GM19395 (cell line): Measurements from ENCODE around the gene HCN3.
"Not testable (repeated sequence)": the region's sequence is repeated elsewhere in the genome, so short reads cannot be mapped to it uniquely, and the experiment has no call there.

Source experiments
- ATAC-seq: cut with Tn5 transposase; IDR thresholded peaks from one replicate; pipeline ENCODE4 v1.9.1; 2021; ENCODE audit warnings: mild to moderate bottlenecking, moderate library complexity; ENCODE audit not compliant: unreplicated experiment

The HCN3 gene

GRCh38 chr1:155282488-155283091 lies 5.3 kb downstream of the HCN3 start:
- ATAC-seq: no peak

DNA sequence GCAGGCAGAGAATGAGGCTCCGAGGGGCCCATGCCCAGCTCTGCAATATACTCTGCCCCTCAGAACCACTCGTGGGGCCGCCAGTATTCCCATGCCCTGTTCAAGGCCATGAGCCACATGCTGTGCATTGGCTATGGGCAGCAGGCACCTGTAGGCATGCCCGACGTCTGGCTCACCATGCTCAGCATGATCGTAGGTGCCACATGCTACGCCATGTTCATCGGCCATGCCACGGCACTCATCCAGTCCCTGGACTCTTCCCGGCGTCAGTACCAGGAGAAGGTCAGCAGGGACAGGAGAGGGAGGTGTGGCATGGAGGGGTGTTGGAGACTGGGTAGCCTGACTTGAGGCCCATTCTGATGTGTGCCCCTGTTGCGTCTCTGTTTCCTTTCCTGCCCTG lies 7.2 kb downstream of the HCN3 start:
- no peak for ATAC-seq

- no peak for ATAC-seq
Measured at GRCh38 chr1:155285063-155285462, 7.8 kb downstream of the HCN3 start.

DNA sequence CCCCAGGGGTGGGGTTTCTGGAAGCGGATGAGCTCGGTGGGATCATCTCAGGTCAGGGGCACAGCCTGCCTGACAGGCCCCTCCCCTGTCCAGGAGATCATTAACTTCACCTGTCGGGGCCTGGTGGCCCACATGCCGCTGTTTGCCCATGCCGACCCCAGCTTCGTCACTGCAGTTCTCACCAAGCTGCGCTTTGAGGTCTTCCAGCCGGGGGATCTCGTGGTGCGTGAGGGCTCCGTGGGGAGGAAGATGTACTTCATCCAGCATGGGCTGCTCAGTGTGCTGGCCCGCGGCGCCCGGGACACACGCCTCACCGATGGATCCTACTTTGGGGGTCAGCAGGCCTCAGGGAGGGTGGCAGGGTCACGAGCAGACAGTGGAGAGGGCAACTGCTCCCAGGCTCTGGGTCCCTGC lies 8.4 kb downstream of the HCN3 start:
- ATAC-seq: no peak

- ATAC-seq: no peak
Measured at GRCh38 chr1:155286544-155286943, 9.3 kb downstream of the HCN3 start.

- no peak for ATAC-seq
Measured at GRCh38 chr1:155287987-155288543, 10.8 kb downstream of the HCN3 start.

- not testable (repeated sequence) for ATAC-seq
Measured at GRCh38 chr1:155291006-155291405, 13.7 kb downstream of the HCN3 start.

GRCh38 chr1:155293086-155293749 lies 16.0 kb downstream of the HCN3 start:
- no peak for ATAC-seq

DNA sequence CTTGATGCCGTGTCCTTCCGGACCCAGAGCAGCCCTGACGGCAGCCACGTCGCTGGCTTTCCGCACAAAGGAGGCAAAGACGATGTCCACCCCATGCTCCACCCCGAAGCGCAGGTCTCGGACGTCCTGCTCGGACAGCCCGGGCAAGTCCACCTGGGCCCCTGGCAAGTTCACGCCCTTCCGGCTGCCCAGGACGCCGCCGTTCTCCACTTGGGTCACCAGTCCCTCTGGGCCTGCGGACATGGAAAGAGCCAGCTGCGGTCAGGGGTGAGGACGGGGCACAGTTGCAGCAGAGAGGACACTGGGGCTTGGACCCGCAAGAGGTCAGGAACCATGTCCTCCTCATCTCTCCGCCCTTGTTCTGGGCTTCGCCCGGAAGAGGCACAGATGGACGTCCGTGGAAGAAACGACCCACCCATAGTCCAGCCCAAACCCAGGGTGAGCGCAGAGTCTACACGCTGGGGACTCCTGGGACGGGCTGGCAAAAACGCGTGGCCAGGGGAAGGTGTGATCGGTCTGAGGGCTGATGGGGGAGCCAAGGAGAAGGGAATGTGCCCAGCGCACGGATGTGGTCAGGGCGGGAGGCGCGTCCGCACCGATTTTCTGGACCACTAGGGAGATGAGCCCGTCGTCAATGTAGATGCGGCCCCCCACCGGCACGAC lies 17.4 kb downstream of the HCN3 start:
- no peak for ATAC-seq

GRCh38 chr1:155295183-155295941 lies 18.1 kb downstream of the HCN3 start:
- no peak for ATAC-seq

DNA sequence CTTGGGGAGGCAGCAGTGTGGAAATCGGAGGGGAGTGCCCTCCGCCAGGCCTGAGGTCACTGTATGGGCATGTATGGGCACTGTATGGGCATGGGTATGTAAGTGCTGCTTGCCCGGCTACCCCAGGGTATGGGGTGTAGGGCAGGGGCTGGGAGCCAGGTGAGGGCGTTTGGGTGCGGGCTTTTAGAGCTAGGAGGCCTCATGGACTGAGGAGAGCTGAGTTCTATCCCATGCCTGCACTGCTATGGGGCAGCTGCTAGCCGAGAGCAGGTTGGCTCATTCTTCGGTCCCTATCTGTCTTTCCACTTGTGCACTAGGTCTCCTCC lies 18.6 kb downstream of the HCN3 start:
- ATAC-seq: no peak

GRCh38 chr1:155296661-155297060 lies 19.4 kb downstream of the HCN3 start:
- ATAC-seq: no peak

GRCh38 chr1:155297384-155297783 lies 20.1 kb downstream of the HCN3 start:
- ATAC-seq: no peak

GRCh38 chr1:155300024-155300423 lies 22.8 kb downstream of the HCN3 start:
- ATAC-seq: no peak

- no peak for ATAC-seq
Measured at GRCh38 chr1:155300553-155301329, 23.5 kb downstream of the HCN3 start.

DNA sequence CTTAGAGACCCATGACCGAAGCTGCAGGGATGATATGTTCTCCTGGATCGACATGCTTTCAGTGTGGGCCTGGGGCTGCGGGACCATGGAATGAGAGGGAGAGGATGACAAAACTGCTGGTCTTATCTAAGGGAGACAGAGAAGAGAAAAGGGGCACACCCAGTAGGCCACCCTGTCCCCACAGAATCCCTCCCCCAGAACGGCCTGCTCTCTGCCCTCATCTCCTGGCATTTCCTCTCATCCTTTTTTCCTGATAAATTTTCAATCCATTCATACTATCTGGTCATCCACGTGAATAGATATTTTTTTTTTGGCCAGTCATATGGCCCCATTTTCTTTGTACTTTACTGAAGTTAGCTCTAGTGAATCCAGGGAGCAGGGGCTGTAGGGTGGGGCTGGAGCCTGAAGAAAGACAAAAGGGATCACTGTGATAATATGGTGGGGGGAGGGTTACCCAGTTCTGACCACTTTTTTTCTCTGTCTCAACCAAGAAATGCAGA lies 24.1 kb downstream of the HCN3 start, which contains the start of gene PKLR:
TSS of gene PKLR (minus strand) at position 97 of the 500 bp plus-strand sequence. CDS start at position 54, 43 bp downstream.
- no peak for ATAC-seq

DNA sequence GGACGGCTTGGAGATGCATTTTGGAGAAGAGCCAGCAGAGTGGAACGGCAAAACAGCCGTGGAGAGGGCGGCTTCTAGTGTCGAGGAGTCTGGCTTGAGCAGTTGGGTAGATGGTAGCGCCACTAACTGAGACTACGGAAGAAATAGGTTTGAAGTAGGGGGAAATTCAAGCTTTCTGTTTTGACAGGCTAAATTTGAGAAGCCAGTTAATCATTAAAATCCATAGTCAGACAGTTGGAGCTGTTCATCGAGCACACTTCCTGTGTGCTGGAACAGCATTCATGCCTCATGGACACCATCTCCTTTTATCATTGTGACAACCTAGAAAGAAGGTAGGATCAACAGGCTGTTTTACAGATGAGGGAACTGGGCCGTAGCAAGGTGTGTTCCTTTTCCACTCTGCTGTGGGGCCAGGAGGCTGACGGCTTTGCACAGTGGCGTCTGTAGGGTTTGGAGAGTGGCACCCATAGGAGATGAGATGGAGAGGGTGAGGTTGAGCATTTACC lies 27.3 kb downstream of the HCN3 start:
- no peak for ATAC-seq

DNA sequence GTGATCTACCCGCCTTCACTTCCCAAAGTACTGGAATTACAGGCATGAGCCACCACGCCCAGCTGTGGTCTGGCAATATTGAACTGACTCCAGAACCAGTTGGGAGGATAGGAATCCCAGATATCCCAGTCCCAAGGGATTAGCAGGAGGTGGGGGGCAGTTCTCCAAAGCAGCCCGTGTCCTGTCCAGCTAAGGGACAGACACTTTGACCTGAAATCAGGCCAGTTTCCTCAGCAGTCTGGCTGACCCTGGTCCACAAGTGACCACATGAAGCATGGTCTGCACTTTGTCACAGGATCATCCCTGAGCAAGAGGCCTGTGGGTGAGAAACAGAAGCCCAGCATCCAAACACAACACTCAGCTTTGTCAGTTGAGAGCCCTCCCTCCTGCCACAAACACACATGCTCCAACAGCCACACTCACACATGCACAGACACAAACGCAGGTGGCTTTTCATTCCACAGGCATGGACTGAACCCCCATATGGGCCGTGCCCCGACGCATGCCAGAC lies 28.7 kb downstream of the HCN3 start:
- ATAC-seq: no peak

DNA sequence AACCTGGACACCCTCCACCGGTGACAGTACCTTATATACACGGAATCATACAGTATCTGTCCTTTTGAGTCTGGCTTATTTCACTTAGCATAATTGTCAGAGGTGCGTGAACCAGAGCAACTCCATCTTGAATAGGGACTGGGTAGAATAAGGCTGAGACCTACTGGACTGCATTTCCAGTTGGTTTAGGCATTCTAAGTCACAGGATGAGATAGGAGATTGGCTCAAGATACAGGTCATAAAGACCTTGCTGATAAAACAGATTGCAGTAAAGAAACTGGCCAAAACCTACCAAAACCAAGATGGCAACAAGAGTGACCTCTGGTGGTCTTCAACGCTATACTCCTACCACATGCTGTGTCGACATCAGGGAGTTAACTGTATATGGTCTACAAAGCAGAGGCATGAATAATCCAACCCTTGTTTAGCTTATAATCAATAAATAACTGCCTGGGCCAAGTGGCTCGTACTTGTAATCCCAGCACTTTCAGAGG lies 30.0 kb downstream of the HCN3 start:
- no peak for ATAC-seq
